Measurements from ENCODE around the gene GABRG3. TPM values are rescaled to one million over a fixed set of nuclear protein-coding genes. Genes with fewer than 3 reads are reported as not detected.
A peak's percentile ranks its signal among the peaks of the same experiment; 100 is the strongest.

The GABRG3 gene
- total and polyA plus RNA-seq, 2 donors, result 1.5 TPM; not detected in 1

GRCh38 chr15:27084844-27085243 lies 113.9 kb downstream of the GABRG3 start:
- H3K4me3 ChIP-seq (ENCODE audit: low read depth, low read length), result no peak overlapping the region
- DNase-seq (ENCODE audit: extremely low spot score), result no peak
- WGBS, result 90% methylated on average over 3 of the region's 3 CpGs

DNA sequence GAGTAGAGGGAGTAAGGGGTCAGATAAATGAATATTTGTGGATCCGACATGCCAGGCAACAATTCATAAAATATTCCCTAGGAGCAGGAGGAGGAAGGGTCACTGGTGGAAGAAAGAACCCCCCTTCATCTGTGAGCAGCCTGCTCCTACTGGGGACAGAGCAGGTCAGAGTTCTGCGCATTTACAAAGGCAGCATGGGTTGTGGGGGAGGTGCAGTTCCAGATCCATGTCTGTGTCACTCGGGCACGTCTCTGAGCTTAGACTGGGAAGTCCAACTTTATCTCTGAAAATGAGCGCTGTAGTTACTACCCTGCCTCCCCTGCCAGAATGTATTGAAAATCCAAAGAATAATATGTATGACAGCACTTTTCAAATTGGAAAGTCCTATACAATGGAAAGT lies 115.2 kb downstream of the GABRG3 start:
- no peak for DNase-seq (ENCODE audit: extremely low spot score)
- Histone ChIP-seq H3K27ac (ENCODE audit: low read depth) (no peak overlapping the region), H3K36me3 (ENCODE audit: insufficient read depth) (no peaks in the 10 kb centered on the region), H3K4me1 (ENCODE audit: insufficient read depth) (no peaks in the 10 kb centered on the region), H3K4me3 (ENCODE audit: low read depth, low read length) (no peak overlapping the region)
- WGBS, result 72% methylated on average over 5 of the region's 5 CpGs

More at GRCh38 chr15:27084844-27085243, 113.9 kb downstream of the GABRG3 start:
- Histone ChIP-seq H3K4me1 (ENCODE audit: insufficient read depth) (no peaks in the 10 kb centered on the region), H3K36me3 (ENCODE audit: insufficient read depth) (no peaks in the 10 kb centered on the region), H3K27ac (ENCODE audit: low read depth) (no peak overlapping the region)

DNA sequence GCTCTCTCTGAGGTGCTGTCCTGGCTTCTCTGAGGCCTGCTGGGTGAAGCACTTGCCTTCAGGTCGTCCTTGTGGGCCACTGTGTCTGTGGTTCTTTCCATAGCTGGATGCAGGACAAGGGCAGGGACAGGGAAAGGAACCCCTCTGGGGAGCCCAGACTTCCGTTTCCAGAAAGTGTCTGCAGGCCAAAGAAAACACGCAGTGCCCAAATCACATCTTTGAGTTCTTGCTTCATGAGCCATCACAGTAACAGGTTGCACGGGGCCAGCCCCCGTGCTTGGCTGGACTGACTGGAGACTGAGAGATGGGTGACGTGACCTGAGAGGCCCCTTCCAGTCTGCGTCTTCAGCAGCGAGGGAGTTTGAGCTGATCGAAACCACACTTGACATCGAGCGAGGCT lies 115.8 kb downstream of the GABRG3 start:
- no peaks in the 10 kb centered on the region for H3K4me1 ChIP-seq (ENCODE audit: insufficient read depth)

GRCh38 chr15:27087651-27088583 lies 116.9 kb downstream of the GABRG3 start:
- WGBS, result 95% methylated on average over 27 of the region's 27 CpGs
- DNase-seq (ENCODE audit: extremely low spot score), result no peak

More for the DNA sequence above, 115.8 kb downstream of the GABRG3 start:
- no peak for DNase-seq (ENCODE audit: extremely low spot score)
- Histone ChIP-seq H3K27ac (ENCODE audit: low read depth) (no peak overlapping the region), H3K36me3 (ENCODE audit: insufficient read depth) (no peaks in the 10 kb centered on the region), H3K4me3 (ENCODE audit: low read depth, low read length) (no peak overlapping the region)
- 88% methylated on average over 11 of the region's 11 CpGs for WGBS

GRCh38 chr15:27088584-27089232 lies 117.7 kb downstream of the GABRG3 start:
- H3K4me1 ChIP-seq (ENCODE audit: insufficient read depth), result no peaks in the 10 kb centered on the region
- H3K4me3 ChIP-seq (ENCODE audit: low read depth, low read length), result no peak overlapping the region
- 96% methylated on average over 21 of the region's 21 CpGs for WGBS
- H3K27ac ChIP-seq (ENCODE audit: low read depth), result no peak overlapping the region
- DNase-seq (ENCODE audit: extremely low spot score), result no peak
- H3K36me3 ChIP-seq (ENCODE audit: insufficient read depth), result no peaks in the 10 kb centered on the region

More at GRCh38 chr15:27087651-27088583, 116.9 kb downstream of the GABRG3 start:
- no peaks in the 10 kb centered on the region for H3K36me3 ChIP-seq (ENCODE audit: insufficient read depth)
- H3K4me1 ChIP-seq (ENCODE audit: insufficient read depth), result no peaks in the 10 kb centered on the region
- no peak overlapping the region for H3K27ac ChIP-seq (ENCODE audit: low read depth)
- H3K4me3 ChIP-seq (ENCODE audit: low read depth, low read length), result no peak overlapping the region

DNA sequence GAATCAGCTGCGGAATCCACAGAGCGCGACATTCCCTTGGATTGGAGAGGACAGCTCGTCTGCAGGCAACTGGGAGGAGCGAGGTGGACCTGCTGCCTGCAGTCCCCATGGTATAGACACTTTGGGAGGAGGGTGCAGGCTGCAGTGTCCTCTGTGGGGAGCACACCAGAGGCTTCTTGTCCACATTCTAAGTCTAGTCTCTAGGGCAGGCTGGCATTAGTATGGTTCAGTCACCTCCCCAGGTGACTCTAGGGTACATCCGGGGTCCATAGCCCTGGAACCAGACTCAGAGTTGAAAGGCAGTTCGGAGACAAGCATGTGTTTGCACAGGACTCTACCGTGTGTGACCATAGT lies 118.2 kb downstream of the GABRG3 start:
- Histone ChIP-seq H3K27ac (ENCODE audit: low read depth) (no peak overlapping the region), H3K4me3 (ENCODE audit: low read depth, low read length) (no peak overlapping the region), H3K4me1 (ENCODE audit: insufficient read depth) (no peaks in the 10 kb centered on the region), H3K36me3 (ENCODE audit: insufficient read depth) (no peaks in the 10 kb centered on the region)
- DNase-seq (ENCODE audit: extremely low spot score), result no peak
- 91% methylated on average over 8 of the region's 8 CpGs for WGBS

GRCh38 chr15:27089676-27090075 lies 118.7 kb downstream of the GABRG3 start:
- Histone ChIP-seq H3K4me3 (ENCODE audit: low read depth, low read length) (no peak overlapping the region), H3K36me3 (ENCODE audit: insufficient read depth) (no peaks in the 10 kb centered on the region), H3K4me1 (ENCODE audit: insufficient read depth) (no peaks in the 10 kb centered on the region), H3K27ac (ENCODE audit: low read depth) (no peak overlapping the region)
- DNase-seq (ENCODE audit: extremely low spot score), result no peak
- WGBS, result 91% methylated on average over 5 of the region's 5 CpGs

GRCh38 chr15:27091270-27091940 lies 120.4 kb downstream of the GABRG3 start:
- 45% methylated on average over 9 of the region's 9 CpGs for WGBS
- no peak for DNase-seq (ENCODE audit: extremely low spot score)
- H3K36me3 ChIP-seq (ENCODE audit: insufficient read depth), result no peaks in the 10 kb centered on the region
- no peak overlapping the region for H3K4me3 ChIP-seq (ENCODE audit: low read depth, low read length)
- H3K4me1 ChIP-seq (ENCODE audit: insufficient read depth), result no peaks in the 10 kb centered on the region
- H3K27ac ChIP-seq (ENCODE audit: low read depth), result no peak overlapping the region

DNA sequence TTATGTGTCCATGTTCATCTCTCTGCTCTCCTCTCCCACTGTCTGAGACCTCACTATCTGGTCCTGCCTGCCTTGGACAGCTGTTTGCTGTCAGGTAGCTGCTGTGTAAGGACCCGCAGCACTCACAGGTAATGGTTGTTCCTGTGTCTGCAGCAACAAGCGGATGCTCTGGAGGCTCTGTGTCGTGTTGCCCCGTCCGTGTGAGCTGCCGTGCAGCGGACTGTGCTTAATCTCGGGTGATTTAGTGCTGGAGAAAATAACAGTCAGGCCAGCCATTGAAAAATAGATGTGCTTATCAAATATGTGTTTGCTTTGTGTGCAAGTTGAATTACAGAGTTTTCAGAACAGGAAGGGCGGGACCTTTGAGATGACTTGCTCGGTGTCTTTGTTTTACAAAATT lies 121.4 kb downstream of the GABRG3 start:
- DNase-seq (ENCODE audit: extremely low spot score), result no peak
- Histone ChIP-seq H3K27ac (ENCODE audit: low read depth) (no peak overlapping the region), H3K4me1 (ENCODE audit: insufficient read depth) (no peaks in the 10 kb centered on the region), H3K36me3 (ENCODE audit: insufficient read depth) (no peaks in the 10 kb centered on the region), H3K4me3 (ENCODE audit: low read depth, low read length) (no peak overlapping the region)
- WGBS, result 68% methylated on average over 10 of the region's 10 CpGs

DNA sequence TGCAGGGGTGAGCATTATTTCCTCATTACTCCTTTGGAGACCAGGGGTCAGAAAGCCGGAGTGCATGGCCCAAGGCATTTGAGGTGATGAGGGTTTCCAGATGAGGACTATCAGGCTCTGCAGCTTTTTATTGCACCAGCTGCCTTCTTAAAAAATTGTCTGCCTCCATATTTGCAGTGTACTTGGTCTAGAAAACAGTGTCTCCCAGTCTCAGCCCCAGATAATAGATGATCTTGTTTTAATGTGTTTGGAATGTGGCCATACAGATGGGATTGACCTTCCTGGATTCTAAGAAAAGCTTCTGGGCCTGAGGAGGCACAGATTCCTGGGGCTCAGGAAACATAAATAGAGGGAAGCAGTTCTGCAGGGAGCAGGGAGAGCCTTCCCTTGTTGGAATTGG lies 123.3 kb downstream of the GABRG3 start:
- WGBS, result 40% methylated on average over 1 of the region's 1 CpG
- Histone ChIP-seq H3K4me3 (ENCODE audit: low read depth, low read length) (no peak overlapping the region), H3K27ac (ENCODE audit: low read depth) (no peak overlapping the region), H3K36me3 (ENCODE audit: insufficient read depth) (no peaks in the 10 kb centered on the region), H3K4me1 (ENCODE audit: insufficient read depth) (no peaks in the 10 kb centered on the region)
- peak; percentile 65 for DNase-seq (ENCODE audit: extremely low spot score)

GRCh38 chr15:27095886-27096624 lies 125.1 kb downstream of the GABRG3 start:
- DNase-seq (ENCODE audit: extremely low spot score), result no peak
- WGBS, result 28% methylated on average over 8 of the region's 8 CpGs
- Histone ChIP-seq H3K4me1 (ENCODE audit: insufficient read depth) (no peaks in the 10 kb centered on the region), H3K36me3 (ENCODE audit: insufficient read depth) (no peaks in the 10 kb centered on the region), H3K27ac (ENCODE audit: low read depth) (no peak overlapping the region), H3K4me3 (ENCODE audit: low read depth, low read length) (no peak overlapping the region)

- 95% methylated on average over 3 of the region's 3 CpGs for WGBS
Measured at GRCh38 chr15:27097506-27097905, 126.5 kb downstream of the GABRG3 start.

DNA sequence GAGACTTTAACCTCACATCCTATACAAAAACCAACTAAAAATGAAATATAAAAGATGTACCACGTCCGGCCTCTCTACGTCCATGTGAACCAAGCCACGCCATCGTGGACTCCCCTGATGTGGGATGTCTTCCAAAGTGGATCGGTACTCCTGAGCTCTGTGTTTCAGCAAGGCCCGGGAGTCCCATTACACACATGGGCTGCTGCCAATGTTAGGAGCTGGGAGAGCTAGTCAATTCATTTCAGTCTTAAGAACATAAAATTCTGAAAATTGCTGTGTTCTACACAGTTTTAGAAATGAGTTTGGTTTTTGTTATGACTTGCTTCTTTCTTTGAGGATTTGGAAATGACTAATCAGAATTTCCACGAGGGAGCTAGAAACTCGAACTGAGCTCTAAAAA lies 131.0 kb downstream of the GABRG3 start:
- H3K4me1 ChIP-seq (ENCODE audit: insufficient read depth), result no peaks in the 10 kb centered on the region
- H3K4me3 ChIP-seq (ENCODE audit: low read depth, low read length), result no peak overlapping the region
- no peak overlapping the region for H3K27ac ChIP-seq (ENCODE audit: low read depth)
- no peak for DNase-seq (ENCODE audit: extremely low spot score)
- 85% methylated on average over 9 of the region's 9 CpGs for WGBS
- H3K36me3 ChIP-seq (ENCODE audit: insufficient read depth), result no peaks in the 10 kb centered on the region

More at GRCh38 chr15:27097506-27097905, 126.5 kb downstream of the GABRG3 start:
- H3K27ac ChIP-seq (ENCODE audit: low read depth), result no peak overlapping the region
- DNase-seq (ENCODE audit: extremely low spot score), result no peak
- H3K36me3 ChIP-seq (ENCODE audit: insufficient read depth), result no peaks in the 10 kb centered on the region
- no peaks in the 10 kb centered on the region for H3K4me1 ChIP-seq (ENCODE audit: insufficient read depth)
- no peak overlapping the region for H3K4me3 ChIP-seq (ENCODE audit: low read depth, low read length)

All from urinary bladder (tissue), 4 donors.